Cortex of kidney (tissue), 1 donor: ENCODE data around the gene ATP6V0C.

ENCODE experiments used
- DNase-seq: peaks from one replicate; lab custom pipeline; 2025; lab: John Stamatoyannopoulos, UW

Gene ATP6V0C

DNA sequence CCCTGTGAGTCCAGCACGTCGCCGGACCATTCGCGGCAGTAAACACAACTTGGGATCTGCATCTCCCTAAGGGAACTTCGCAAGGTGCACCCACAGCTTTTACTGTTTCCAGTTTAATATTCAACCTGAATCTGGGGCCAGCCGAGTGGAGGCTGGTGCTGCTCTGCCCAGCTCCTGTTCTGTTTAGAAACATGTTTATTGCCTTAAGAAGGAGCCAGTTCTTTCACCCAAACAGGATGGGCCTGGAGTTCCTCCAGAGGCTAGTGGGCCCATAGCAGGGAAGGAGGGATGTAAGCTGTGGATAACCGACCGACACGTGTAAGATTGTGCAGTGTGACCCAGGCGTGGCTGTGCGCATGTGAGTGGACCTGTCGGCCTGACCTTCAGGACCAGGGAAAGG is 21.5 kb upstream of the ATP6V0C start:
- DNase-seq, result no peak

DNA sequence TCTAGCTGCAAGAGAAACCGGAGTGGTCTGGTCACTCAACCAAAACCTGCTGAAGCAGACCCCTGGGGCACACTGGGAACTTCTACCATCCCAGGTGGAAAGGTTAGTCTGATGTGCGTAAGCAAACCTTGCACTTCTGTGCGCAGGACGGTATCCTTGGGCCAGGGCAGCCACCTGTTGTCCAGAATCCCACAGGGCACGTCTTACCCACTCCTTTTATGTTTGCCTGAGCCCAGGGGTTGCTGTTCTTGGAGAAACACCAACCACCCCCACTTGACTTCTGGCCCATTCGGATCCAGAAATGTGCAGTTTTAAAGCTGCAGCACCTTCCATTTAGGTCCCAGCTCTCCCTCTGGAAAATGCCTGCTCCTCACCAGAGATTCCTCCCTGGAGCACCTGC is 20.1 kb upstream of the ATP6V0C start:
- DNase-seq, result no peak

DNA sequence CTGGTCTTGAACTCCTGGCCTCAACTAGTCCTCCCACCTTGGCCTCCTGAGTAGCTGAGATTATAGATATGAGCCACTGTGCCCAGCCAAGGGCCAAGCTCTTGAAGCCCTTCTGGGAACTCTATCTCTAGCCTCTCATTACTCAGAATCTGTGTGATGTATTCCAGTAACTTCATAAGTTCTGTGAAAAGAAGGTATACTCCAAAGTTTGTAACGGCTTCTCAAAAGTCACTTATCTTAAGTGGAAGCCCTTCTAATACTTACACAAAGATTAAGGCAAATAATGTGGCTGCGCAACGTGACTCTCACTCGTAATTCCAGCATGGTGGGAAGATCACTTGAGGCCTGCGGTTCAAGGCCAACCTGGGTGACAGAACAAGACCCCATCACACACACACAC is 19.1 kb upstream of the ATP6V0C start:
- no peak for DNase-seq

DNA sequence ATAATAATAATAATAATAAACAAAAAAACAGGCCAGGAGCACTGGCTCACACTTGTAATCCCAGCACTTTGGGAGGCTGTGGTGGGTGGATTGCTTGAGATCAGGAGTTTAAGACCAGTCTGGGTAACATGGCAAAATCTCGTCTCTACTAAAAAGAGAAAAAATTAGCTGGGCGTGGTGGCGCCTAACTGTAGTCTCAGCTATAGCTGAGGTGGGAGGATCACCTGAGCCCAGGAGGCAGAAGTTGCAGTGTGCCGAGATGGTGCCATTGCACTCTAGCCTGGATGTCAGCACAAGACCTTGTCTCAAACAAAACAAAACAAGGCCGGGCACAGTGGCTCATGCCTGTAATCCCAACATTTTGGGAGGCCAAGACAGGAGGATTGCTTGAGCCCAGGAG is 18.7 kb upstream of the ATP6V0C start:
- no peak for DNase-seq

DNA sequence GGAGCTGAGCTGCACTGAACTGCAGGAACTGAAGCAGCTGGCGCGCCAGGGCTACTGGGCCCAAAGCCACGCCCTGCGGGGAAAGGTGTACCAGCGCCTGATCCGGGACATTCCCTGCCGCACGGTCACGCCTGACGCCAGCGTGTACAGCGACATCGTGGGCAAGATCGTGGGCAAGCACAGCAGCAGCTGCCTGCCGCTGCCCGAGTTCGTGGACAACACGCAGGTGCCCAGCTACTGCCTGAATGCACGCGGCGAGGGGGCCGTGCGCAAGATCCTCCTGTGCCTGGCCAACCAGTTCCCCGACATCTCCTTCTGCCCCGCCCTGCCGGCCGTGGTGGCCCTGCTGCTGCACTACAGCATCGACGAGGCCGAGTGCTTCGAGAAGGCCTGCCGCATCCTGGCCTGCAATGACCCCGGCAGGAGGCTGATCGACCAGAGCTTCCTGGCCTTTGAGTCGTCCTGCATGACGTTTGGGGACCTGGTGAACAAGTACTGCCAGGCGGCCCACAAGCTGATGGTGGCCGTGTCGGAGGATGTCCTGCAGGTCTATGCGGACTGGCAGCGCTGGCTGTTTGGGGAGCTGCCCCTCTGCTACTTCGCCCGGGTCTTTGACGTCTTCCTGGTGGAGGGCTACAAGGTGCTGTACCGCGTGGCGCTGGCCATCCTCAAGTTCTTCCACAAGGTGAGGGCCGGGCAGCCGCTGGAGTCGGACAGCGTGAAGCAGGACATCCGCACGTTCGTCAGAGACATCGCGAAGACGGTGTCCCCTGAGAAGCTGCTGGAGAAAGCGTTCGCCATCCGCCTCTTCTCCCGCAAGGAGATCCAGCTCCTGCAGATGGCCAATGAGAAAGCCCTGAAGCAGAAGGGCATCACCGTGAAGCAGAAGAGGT is 17.3 kb upstream of the ATP6V0C start:
- no peak for DNase-seq

DNA sequence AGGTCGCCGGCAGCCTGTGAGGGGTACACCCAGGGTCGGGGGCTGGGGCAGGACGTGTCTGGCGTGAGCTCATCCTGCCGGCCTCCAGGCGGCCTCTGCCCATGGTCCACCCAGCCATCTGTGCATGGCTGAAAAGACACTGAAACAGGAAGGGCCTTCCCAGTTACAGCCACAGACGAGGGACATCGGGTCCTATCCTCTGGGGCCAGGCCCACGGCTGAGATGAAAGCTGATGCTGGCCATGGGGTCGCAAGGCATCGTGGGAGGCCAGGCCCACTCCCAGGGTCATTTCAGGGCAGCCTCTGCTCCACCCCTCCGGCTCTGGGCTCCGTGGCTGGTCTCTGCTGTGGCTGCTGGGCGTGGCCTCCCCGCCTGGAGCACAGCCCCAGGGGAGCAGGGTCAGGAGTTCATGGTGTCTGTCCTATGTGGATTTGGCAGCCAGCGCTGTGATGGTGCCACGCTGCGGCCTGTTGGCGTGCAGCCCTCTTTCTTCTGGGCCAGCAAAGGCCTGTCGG is 16.6 kb upstream of the ATP6V0C start:
- no peak for DNase-seq

DNA sequence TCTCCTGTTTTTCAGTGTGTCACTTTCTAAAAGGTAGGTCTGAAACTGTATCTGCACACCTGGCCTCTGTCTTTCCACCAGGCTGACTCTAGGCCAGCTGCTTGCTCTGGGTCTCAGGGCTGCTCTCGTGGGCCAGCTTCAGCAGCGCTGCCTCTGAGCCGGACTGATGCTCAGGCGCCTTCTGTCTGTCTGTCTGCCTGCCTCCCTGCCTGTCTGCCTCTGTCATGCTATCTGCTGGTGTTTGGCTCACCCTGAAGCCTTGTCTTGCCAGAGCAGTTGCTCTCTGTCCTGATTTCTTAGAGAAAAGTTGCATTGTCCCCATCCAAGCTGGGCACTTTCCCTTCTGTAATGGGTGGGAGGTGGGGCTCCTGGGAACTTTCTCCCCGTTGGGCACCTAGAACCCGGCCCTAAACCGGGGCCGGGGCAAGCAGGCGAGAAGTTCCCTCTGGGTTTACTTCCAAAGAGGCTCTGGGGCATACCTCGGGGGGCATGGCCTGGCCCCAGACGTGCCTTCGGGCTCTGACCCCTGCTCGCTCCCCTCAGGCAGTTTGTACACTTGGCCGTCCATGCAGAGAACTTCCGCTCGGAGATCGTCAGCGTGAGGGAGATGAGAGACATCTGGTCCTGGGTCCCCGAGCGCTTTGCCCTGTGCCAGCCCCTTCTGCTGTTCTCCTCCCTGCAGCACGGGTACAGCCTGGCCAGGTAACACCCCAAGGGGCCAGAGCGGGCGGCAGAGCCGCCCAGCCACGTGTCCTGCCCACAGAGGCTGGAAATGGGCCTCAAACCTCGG is 15.9 kb upstream of the ATP6V0C start:
- no peak for DNase-seq

DNA sequence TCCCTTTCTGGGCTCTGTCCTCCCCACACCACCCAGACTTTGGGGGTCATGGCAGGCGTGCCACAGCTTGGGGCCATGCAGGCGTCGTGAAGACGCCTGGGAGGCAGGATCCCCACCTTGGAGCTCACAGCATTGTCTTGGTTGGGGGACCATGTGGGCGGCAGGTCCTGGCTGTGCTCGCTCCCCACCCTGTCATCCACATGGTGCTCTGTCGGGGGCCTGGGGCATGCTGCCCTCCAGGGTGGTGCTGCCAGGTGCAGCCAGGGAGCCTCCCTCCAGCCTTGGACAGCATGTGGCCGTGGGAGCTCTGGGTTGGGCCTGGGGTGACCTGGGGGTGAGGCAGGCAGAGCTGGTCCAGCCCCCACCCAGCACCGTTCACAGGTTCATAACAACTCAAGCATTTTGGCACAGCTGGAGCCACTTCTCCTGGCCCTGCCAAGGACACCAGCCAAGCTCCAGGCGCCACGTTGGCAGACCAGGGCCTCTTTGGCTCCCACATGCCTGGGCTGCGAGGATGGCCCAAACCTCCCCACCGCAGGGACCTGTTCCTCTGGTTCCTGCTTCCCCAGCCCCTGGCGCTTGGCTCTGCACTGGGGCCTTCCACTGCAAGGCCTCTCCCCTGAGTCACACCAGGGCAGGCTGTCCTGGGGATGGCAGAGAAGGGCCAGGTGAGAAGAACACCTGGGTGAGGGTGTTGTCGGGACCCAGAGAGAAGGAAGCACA is 15.1 kb upstream of the ATP6V0C start:
- no peak for DNase-seq

DNA sequence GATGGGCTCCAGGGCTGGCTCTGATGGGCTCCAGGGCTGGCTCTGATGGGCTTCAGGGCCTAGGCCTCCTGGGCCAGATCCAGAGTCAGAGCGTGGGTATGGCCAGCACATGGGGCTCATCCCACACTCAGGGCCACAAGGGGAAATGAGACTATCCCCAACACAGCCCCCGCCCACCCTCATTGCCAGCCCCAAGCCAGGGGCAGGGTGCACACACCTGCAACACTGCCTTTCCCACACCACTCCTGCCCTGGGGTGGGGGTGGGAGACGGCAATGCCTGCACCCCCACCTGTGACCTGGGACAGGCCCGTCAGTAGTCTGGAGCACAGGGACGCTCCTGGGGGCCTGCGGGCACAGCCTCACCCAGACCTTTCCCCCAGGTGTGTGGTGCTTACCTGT is 14.3 kb upstream of the ATP6V0C start:
- no peak for DNase-seq

DNA sequence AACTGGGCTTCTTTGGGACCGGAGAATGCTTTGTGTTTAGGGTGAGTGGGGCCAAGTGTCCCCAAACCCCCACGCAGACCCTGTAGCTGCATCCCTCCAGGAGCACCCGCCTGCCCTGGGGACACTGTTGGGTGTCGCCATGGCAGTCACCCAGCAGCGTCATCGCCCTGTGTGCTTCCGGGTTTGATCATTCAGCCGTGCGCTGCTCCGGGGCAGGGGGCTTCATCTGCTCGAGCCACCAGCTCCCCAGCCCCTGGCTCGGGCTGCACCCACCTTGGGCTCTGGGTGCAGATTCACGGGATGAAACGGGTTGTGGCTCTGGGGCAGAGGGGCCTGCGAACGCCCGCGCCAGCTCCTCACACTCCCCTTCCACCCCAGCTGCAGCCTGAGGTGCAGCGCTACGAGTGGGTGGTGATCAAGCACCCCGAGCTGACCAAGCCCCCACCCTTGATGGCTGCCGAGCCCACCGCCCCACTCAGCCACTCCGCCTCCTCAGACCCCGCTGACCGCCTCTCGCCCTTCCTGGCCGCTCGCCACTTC is 13.8 kb upstream of the ATP6V0C start:
- DNase-seq, result no peak

DNA sequence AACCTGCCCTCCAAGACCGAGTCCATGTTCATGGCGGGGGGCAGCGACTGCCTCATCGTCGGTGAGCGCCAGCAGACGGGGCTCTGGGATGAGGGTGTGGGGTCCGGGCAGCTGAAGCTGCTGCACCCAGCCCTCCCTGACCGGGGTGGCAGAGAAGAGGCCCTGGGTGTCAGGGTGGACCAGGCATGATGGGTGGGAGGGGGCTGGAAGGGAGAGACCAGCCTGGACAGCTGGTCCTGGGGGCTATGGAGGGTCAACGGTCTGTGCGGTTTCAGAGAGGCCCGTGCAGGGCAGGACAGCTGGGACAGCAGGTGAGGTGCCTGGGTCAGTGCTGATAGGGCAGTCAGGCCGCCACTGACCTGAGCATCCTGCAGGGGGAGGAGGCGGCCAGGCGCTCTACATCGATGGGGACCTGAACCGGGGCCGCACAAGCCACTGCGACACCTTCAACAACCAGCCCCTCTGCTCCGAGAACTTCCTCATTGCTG is 13.3 kb upstream of the ATP6V0C start:
- DNase-seq, result no peak

DNA sequence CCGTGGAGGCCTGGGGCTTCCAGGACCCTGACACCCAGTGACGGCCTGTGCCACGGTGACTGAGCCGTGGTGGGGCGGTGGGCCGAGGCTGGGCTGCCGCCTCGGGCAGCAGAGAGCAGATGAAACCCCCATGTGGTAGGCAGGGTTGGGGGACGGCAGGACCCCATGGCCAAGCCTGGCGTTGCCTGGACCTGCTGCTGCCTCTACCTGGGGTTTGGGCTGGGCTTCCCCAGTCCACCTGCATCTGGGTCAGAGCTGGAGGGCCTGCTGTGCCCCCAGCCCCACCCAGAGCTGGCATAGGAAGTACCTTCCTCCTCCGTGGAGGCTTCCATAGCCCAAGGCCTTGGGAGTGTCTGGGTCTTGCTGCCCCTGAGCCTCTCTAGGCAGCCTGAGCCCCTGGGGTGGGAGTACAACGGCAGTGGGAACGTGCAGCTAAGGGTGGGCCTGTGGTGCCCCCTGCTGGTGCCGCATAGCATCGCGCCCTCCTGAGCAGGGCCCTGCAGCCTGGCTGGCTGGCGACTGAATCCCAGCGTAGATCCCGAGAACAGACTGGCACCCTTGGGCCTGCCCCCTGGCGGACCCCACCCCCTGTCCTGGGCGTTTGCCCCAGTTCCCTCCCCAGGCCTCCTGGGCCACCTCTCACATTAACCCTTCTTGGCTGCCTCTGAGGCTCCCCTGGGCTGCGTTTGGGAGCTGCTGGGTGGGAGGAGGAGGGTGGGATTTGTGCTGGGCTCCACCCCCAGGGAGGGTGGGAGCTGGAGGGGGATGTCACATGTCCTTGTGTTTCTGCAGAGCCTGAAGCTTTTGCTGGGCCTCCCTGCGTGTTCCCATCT is 12.6 kb upstream of the ATP6V0C start:
- DNase-seq, result no peak

DNA sequence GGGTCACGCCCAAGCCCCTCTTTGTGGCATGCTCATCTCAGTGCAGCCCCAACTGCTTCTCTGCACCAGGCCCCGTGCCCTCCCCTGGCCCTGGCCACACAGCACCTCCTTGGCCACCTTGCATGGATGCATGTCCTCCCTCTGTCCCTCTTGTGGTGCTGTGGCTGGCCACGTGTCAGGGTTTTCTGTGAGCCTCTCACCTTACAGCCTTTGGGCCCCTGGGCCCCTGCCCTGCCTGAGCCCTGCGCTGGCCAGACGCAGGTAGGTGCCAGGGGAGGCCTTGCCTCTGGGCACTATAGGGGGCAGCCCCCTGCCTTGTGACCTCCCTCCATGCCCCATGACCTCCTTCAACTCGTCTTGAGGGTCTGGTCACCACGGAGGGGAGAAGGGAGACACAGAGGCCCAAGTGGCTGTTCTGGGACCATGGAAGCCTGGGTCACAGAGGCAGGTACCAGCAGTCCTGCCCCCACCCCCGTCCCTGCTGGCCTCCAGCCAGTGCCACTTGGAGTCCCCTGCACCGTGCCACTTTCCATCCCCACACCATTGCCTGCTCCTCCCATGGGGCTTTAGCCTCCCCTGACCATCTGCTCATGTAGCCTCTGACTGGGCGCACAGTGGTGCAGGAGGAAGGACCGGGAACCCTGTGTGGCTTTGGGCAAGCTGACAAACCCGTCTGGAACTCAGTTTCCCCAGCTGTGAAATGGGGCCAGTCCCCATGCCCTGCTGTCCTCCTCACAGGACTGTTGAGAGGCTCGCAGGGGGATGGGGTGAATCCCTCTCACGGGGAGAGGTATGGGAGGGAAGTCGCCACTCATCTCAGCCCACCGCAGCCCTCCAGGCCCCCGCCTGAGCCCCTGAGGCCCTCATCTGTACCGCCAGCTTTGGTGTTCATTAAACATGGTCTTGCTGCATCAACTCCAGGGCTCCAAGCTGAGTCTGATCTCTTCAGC is 11.5 kb upstream of the ATP6V0C start:
- DNase-seq, result no peak

DNA sequence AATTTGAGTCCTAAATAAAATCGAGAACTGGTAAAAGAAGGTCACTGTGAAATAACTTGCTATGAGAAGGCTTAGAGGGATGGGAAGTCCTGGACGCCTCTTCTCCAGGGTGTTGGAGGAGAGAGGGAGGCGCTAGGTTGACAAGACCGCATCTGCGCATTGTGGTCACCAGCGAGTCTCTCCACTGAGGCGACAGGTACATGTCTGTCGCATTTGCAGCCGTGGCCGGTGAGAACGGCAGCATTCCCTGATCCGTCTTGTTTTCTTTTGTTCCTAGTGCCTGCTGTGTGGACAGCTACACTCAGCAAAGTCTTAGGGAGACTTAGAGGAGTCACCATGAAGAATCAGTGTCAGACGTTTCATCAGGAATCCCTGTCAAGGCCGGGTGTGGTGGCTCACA is 8.1 kb upstream of the ATP6V0C start:
- DNase-seq, result no peak

DNA sequence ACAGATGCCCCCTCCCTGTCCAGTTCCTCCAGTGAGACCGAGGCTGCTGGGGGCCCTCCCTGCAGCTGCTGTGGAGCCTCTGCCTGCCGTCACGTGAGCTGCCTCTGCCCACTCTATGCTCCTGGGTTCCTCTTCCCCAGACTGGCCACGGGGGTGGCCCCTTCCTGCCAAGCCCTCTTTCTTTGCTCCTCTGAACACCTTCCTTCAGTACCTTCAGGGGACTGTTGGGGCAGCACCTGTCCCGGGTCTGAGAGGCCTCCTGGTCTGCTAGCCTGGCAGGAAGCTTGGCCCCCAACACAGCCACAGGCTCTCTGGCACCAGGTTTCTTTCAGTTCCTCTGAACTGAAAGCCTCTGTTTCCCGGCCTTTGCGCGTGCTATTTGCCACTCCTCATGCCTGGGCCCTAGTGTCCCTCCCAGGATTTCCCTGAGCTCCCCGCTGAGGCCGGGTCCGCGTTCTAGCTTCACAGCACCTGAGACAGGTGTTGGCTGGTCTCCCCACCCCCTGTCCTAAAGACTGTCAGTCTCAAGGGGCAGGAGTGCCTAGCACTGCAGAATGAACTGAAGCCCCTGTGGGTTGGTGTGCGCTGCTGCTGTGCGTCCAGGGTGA is 6.6 kb upstream of the ATP6V0C start:
- no peak for DNase-seq

DNA sequence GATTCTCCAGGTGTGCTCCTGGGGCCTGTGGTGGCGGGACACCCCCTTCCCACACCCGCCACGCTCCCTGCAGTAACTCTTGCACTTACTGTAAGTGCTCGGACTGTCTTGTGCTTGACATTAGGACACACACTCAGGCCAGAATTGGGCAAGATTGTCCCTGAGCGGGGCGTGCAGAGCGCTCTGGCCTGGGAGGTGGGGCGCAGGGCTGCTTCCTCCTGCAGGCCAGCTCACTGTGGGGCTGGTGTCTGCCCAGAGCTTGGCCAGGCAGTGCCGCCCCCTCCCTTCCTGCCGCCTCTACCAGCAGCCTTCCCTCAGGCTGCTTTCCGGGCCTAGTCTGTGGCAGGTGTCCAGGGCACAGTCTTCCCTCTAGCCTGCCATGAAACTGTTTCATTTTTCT is 6.1 kb upstream of the ATP6V0C start:
- no peak for DNase-seq

DNA sequence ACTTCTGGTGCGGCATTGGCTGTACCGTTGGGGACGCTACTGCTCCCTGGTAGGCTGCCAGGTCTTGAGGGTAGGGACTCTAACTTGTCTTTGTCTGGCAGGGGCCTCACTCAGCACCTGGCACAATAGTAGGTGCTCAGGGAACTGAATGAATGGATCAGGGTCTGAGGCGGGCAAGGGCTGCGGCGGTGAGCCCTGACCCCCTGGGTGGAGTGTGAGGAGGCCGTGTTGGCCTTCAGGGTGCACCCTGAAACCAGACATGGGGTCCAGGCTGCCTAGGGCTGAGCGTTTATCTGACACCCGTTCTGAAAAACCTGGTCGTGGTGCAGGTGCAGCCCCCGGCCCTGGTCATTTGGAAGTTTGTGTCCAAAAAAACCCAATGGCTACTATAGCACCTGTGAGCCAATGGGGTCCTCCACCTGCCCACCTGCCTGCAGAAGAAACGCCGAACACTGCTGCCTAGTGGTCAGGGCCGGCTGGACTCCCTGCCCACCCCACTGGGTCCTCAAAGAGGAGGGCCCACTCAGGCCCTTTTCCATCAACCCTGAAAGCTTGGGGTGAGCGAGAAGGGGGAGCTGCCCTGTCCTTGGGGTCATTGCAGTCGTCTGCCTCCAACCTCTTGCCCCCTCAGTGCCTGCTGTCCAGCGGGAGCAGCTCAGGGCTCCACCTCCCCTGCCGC is 4.9 kb upstream of the ATP6V0C start:
- DNase-seq, result no peak

DNA sequence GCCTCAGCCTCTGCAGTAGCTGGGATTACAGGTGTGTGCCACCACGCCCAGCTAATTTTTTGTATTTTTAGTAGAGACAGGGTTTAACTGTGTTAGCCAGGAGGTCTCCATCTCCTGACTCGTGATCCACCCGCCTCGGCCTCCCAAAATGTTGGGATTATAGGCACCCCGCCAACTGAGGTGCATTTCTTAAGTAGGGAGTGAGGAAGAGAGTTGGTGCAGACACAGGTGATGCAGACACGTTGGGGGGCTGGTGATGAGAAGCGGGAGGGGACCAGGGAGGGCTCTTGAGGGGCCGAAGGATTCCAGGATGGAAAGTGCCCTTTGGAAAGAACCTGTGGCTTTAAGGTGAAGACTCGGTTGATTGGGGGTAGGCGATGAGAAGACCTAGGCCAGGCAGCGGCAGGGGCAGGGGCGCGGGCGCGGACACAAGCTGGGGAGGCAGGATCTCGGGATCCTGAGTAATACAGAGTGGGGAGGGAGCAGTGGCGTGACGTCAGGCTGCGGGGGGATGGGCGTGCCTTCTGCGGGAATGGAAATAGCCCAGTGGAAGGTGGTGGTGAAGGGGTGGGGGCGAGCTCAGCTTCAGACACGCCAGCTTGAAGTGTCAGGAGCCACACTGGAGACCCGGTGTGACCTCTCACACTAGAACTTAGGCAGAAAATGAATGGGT is 2.5 kb upstream of the ATP6V0C start:
- no peak for DNase-seq
